RWPE2 (cell line): Measurements from ENCODE around the gene NPHP1.
"Not testable (repeated sequence)": the region's sequence is repeated elsewhere in the genome, so short reads cannot be mapped to it uniquely, and the experiment has no call there.

Source experiments
- ATAC-seq: fragments of 200-7000 bp; cut with Tn5 transposase; 3 replicates; pipeline ENCODE4 v1.9.1; 2021; ENCODE audit warnings: low read depth
- DNase-seq: peaks from one replicate; pipeline ENCODE4 v3.0.0-alpha.2; 2020; ENCODE audit warnings: low spot score
- H3K27ac ChIP-seq: fragments of 450-650 bp; 2 replicates; pipeline ENCODE4 v1.5.1; 2017; ENCODE audit warnings: mild to moderate bottlenecking; ENCODE audit not compliant: poor library complexity, severe bottlenecking
- H3K27me3 ChIP-seq: fragments of 250-450 bp; sonication (Bioruptor Pico); 2 replicates; pipeline ENCODE4 v1.5.1; 2021; ENCODE audit warnings: mild to moderate bottlenecking, moderate library complexity; ENCODE audit not compliant: insufficient read depth, poor library complexity, severe bottlenecking
- H3K36me3 ChIP-seq: fragments of 250-450 bp; sonication (Bioruptor Pico); 2 replicates; pipeline ENCODE4 v1.5.1; 2020; ENCODE audit warnings: low read depth, mild to moderate bottlenecking, moderate library complexity
- H3K4me1 ChIP-seq: fragments of 250-450 bp; sonication (Bioruptor Pico); 2 replicates; pipeline ENCODE4 v1.5.1; 2021; ENCODE audit warnings: mild to moderate bottlenecking, moderate library complexity; ENCODE audit not compliant: insufficient read depth, poor library complexity, severe bottlenecking
- H3K4me3 ChIP-seq: fragments of 250-450 bp; sonication (Bioruptor Pico); 2 replicates; pipeline ENCODE4 v1.5.1; 2021; ENCODE audit warnings: mild to moderate bottlenecking, moderate library complexity; ENCODE audit not compliant: severe bottlenecking
- H3K9me3 ChIP-seq: fragments of 250-450 bp; sonication (Bioruptor Pico); 2 replicates; pipeline ENCODE4 v1.5.1; 2021; ENCODE audit warnings: mild to moderate bottlenecking, moderate library complexity; ENCODE audit not compliant: severe bottlenecking
- CTCF ChIP-seq: fragments of 450-650 bp; IDR thresholded peaks from one replicate; pipeline ENCODE4 v1.5.1; 2017; ENCODE audit warnings: mild to moderate bottlenecking, moderate library complexity; ENCODE audit not compliant: poor library complexity, severe bottlenecking

Gene NPHP1

GRCh38 chr2:110216199-110216598 lies 11.4 kb upstream of the NPHP1 start:
- Histone ChIP-seq H3K4me3 (no peak overlapping the region), H3K27ac (no peak overlapping the region), H3K9me3 (peaks cover 5% of the 10 kb centered on the region), H3K4me1 (peaks cover 10% of the 10 kb centered on the region), H3K27me3 (no peaks in the 10 kb centered on the region), H3K36me3 (peaks cover 2% of the 10 kb centered on the region)
- no peak for TF ChIP-seq CTCF
- DNase-seq = no peak
- ATAC-seq = no peak

GRCh38 chr2:110215566-110216158 lies 10.8 kb upstream of the NPHP1 start:
- no peak overlapping the region for H3K4me3 ChIP-seq
- TF ChIP-seq CTCF = no peak
- H3K27ac ChIP-seq = no peak overlapping the region
- no peaks in the 10 kb centered on the region for H3K27me3 ChIP-seq
- peaks cover 5% of the 10 kb centered on the region for H3K9me3 ChIP-seq
- ATAC-seq (no peak), DNase-seq (no peak)
- H3K36me3 ChIP-seq = peaks cover 7% of the 10 kb centered on the region
- peaks cover 10% of the 10 kb centered on the region for H3K4me1 ChIP-seq

- DNase-seq (no peak), ATAC-seq (no peak)
- Histone ChIP-seq H3K9me3 (peaks cover 5% of the 10 kb centered on the region), H3K27me3 (no peaks in the 10 kb centered on the region), H3K36me3 (peaks cover 13% of the 10 kb centered on the region), H3K4me1 (peaks cover 10% of the 10 kb centered on the region), H3K27ac (no peak overlapping the region), H3K4me3 (no peak overlapping the region)
- TF ChIP-seq CTCF = no peak
These were observed 10.3 kb upstream of the NPHP1 start for GRCh38 chr2:110215091-110215490.

- not testable (repeated sequence) for ATAC-seq, H3K4me3 ChIP-seq, H3K27ac ChIP-seq, H3K9me3 ChIP-seq, H3K27me3 ChIP-seq, H3K4me1 ChIP-seq, DNase-seq
- H3K36me3 ChIP-seq = peaks cover 14% of the 10 kb centered on the region
These were observed 8.7 kb upstream of the NPHP1 start for GRCh38 chr2:110213522-110213921.

GRCh38 chr2:110211938-110212858 lies 7.4 kb upstream of the NPHP1 start, which contains the start of gene MTLN:
TSS of gene MTLN (minus strand) at chr2:110212547. CDS start at chr2:110212525, 22 bp downstream.
- H3K4me1 ChIP-seq = peaks cover 5% of the 10 kb centered on the region
- peaks cover 14% of the 10 kb centered on the region for H3K36me3 ChIP-seq
- H3K9me3 ChIP-seq = peaks cover 5% of the 10 kb centered on the region
- no peaks in the 10 kb centered on the region for H3K27me3 ChIP-seq
- no peak for DNase-seq
- ATAC-seq = peak; percentile 93
- TF ChIP-seq CTCF = no peak
- peak within 1 kb of the TSS; percentile 59 for H3K4me3 ChIP-seq
- peak within 1 kb of the TSS; percentile 44 for H3K27ac ChIP-seq
